GM12874 (cell line): ENCODE measurements around the gene ANKRD33B.

Source experiments
- CTCF ChIP-seq: IDR thresholded peaks from 2 replicates; pipeline ENCODE4 v1.5.1; 2011; ENCODE audit warnings: low read depth, mild to moderate bottlenecking, control low read depth, low read length, moderate library complexity; ENCODE audit not compliant: insufficient read depth

Gene ANKRD33B

GRCh38 chr5:10635257-10635866 is 71.5 kb downstream of the ANKRD33B start:
- TF ChIP-seq CTCF, result no peak

- no peak for TF ChIP-seq CTCF
Observed at GRCh38 chr5:10635867-10636350, 72.0 kb downstream of the ANKRD33B start.

GRCh38 chr5:10636363-10637142 is 72.7 kb downstream of the ANKRD33B start:
- TF ChIP-seq CTCF, result no peak

GRCh38 chr5:10637944-10638343 is 74.1 kb downstream of the ANKRD33B start:
- TF ChIP-seq CTCF, result no peak

GRCh38 chr5:10639846-10640368 is 76.0 kb downstream of the ANKRD33B start:
- no peak for TF ChIP-seq CTCF

GRCh38 chr5:10642367-10642766 is 78.5 kb downstream of the ANKRD33B start:
- no peak for TF ChIP-seq CTCF

GRCh38 chr5:10644192-10644591 is 80.3 kb downstream of the ANKRD33B start:
- no peak for TF ChIP-seq CTCF
